HG03135 (cell line): ENCODE results near the gene KCNH2.

Experiments used
- ATAC-seq: cut with Tn5 transposase; IDR thresholded peaks from one replicate; pipeline ENCODE4 v1.9.1; 2021; ENCODE audit warnings: mild to moderate bottlenecking, moderate library complexity; ENCODE audit not compliant: unreplicated experiment

KCNH2 gene

DNA sequence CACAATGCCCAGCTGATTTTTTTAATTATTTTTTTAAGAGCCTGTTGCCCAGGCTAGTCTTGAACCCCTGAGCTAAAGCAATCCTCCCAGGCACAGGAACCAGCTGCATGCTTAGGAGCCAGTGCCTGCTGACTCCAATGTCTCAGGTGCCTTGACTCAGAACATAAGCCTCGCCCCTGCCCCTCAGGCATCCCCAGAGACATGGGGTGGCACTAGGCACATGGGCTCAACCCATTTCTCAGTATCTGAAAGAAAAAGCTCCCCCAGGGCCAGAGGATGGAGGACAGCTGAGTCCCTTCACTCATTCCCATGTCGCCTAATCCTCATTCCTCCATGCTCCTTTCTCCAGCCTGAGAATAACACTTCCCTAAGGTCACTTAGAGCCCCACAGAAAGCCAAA, 39.1 kb downstream of the KCNH2 start:
- no peak for ATAC-seq

DNA sequence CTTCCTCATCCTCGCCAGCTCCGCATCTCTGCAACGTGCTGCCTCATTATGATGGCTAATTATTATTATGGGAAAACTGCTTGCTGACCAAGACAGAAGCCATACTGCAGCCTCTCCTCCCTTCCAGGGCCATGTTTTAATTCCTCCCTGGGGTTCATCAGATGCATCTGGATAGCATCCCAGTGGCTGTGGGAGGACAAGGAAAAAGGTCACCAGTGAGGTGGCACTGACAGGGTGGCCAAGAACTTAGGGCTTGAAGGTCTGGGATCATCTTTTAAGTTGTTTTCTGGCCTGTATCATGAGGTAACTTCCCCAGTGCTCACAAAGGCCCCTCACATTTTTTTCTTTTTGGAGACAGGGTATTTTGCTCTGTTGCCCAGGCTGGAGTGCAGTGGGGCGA, 39.6 kb downstream of the KCNH2 start:
- no peak for ATAC-seq

DNA sequence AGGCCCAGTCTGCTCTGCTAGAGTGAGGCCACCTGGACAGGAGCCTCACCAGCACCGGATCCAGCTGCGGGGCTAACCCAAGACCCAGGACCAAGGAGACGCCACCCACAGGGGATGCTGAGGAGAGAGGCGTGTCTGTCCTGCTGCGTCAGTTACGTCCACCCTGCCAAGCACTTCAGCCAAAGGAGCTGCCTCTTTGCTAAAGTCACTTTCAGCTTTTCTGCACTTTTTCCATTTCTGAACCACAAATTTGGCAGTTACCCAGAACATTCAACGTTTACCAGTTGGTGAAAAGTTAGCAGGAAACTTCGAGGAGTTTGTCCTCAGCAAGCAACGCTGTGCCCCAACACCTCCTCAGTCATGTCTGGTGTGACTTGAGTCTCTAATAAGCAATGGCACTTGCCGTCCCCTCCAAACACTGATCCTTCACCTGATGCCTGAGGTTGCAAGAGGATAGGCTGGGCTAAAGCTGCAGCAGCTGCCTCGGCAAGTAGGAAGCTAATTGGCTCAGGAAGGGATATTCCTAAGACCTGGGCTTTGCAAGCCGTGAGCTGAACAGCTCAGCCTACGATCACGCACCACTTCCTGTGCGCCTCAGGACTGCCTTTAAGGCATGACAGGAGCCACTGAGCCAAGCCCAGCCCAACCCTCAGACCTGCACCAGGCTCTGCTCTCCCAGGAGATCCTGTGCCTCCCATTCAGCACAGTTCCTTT, 40.1 kb downstream of the KCNH2 start:
- ATAC-seq, result no peak

DNA sequence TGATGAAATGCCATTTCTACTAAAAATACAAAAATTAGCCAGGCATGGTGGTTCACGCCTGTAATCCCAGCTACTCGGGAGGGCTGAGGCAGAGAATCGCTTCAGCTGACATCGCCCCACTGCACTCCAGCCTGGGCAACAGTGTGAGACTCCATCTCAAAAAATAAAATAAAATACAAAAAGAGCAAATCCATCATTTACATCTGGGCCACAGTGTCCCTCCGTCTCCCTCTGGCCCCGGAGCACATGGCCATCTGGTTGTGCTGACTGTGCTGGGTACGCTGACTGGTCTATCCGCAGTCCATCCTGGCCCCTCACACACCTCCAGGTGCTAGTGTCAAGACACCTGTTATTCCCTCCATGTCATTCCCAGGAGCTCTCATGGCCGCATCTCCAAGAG, 42.1 kb downstream of the KCNH2 start:
- ATAC-seq, result no peak

DNA sequence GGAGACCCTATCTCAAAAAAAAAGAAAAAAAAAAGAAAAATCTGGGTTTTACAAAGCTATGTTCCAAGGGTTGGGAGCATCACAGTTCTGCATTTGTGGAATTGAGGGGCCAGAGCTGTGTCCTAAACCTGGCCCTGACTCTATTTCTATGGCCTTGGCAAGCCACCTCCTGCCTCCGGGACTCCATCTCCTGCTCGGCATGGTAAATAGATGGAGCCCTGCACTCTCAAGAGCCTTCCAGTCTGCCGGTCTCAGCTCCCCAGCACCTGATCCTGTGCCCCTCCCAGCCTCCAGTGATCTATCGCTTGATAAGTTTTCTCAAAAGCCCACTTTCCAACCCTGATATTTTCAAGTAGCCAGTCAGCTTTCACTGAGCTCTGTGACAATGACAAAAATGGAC, 43.0 kb downstream of the KCNH2 start:
- no peak for ATAC-seq

DNA sequence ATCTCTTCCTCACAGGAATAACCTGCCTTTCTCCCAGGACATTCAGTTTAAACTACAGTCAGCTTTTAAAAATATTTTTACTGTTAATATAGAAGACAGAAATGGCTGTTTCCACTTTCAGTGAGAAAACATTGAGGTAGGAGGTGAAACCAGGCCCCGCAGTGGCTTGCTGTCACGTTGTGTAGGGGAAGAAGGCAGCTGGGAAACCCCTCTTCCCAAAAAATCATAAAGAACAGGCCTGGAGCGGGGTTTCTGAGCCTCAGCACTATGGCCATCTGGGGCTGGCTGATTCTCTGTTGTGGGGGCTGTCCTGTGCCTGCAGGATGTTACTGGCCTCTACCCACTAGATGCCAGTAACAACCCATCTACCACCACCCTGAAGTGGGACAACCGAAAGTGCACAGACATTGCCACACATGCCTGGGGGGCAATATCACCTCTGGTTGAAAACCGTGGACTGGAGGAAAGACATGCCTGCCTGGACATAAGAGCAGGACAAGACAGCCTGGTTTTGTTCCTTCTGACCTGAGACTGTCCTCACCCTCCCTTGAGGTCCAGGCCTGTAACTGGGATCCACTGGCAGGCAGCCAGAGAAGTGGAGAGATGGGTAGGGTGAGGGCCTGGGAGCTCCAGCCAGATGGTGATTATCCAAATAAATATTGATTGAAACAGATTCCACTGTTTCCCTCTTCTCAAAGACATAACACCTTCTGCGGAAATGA, 43.9 kb downstream of the KCNH2 start:
- no peak for ATAC-seq

DNA sequence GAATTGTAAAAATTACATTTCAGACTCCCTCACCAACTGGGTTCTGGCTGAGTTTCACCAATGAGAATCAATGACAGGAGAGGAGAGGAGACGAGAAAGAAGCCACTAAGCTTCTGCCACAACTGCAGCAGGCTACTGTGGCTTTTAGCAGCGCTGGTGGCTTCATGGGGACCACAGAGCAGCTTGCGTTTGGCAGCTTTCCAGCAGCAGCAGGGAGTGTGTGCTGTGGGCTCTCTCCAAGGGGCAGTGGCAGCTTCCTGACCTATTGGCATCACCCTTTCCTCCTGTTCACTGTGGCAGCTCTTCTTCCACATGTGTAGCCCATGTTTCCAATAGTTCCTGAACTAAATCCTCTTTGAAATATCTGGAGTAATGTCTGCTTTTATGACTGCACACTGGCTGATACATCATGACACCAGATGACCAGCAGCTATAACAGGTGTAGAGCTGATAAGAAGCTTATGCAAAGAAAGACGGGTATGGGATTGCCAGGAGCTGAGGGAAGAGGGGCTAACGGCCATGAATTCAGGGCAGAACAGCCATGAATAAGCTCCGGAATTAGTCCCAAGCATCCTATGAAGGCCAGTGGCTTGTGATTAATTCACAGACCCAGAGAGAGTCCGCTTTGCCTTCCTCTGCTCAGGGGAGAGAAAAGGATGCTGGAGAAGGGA, 46.8 kb downstream of the KCNH2 start:
- no peak for ATAC-seq

- ATAC-seq, result no peak
These were observed 49.6 kb downstream of the KCNH2 start for GRCh38 chr7:150928541-150928940.

DNA sequence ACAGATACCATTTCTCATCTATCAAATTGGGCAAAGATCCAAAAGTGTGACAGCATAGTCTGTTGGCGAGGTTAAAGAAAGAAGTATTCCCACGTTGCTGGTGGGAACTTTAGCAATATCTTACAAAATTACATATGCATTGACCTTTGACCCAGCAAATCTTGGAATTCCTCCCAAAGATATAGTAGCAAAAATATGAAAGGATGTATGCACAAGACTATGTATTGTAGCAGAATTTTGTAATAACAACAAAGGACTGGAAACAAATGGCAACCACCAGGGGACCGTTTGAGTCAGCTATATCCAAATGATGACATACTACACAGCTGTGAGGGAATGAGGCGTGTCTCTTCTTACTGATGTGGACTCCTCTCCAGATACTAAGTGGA, 50.2 kb downstream of the KCNH2 start:
- no peak for ATAC-seq

- ATAC-seq, result no peak
These were observed 50.8 kb downstream of the KCNH2 start for GRCh38 chr7:150927157-150927955.

DNA sequence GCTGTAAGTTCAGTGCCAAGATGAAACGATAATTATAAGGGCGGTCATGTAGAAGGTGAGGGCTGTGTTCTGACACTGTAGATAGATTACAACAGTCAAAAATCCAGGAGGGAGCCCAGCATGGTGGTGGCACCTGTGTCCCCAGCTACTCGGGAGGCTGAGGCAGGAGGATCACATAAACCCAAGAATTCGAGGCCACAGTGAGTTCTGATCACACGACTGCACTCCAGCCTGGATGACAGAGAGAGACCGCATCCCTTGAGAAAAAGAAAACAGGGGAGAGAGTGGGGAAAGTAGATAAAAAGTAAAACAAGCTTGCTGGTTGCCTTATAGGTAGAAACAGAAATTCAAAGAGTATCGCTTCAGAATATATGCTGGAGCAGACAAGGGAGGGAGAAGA, 52.1 kb downstream of the KCNH2 start:
- ATAC-seq, result no peak

GRCh38 chr7:150924369-150924781, 53.7 kb downstream of the KCNH2 start:
- no peak for ATAC-seq

DNA sequence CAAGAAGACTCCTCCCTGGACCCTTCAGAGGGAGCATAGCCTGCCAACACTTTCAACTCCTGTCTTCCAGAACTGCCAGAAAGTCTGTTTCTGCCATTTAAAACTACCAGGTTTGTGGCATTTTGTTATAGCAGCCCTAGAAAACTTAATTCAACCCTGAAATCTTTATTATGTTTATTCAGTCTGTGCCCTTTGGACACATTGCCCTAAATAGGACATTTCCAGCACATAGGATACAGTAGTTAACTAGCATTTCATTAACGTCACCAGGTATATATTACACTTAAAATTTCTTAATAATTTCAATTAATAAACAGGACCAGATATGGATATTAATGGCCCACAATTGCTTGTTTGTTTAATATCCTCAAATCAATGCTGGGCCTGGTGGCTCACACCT, 54.3 kb downstream of the KCNH2 start:
- no peak for ATAC-seq

DNA sequence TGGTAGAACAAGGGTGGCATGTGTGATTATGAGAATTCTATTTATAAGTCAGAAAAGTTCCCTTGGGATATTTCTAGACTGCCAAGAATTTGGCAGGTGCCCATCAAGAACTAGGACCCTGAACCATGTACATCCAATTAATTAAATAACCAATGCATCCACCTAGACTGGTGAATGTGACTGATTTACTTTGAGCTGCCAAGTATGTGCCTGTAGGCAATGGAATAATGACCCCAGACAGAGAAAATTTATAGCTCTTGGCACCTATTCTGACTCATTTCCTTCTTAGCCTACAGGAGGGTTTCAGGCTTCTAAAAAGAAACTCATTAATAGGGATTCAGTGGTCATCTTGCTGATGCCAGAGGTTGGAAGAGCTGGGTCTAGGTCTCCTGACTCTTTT, 54.9 kb downstream of the KCNH2 start:
- no peak for ATAC-seq

DNA sequence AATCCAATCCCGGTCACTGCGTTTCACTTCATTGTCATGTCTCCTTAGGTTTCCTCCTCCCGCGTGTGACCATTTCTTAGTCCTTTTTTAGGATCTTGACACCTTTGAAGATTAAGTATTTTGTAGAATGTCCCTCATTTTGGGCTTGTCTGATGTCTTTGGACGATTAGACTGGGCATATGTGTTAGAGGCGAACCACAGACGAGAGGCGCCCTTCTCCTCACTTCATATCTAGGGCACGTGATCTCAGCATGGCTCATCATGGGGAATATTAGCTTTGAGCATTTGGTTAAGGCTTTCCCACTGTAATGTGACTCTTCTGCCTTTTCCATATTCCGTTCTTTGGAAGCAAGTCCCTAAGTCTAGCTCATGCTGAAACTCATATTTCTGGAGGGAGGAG, 59.0 kb downstream of the KCNH2 start:
- no peak for ATAC-seq

DNA sequence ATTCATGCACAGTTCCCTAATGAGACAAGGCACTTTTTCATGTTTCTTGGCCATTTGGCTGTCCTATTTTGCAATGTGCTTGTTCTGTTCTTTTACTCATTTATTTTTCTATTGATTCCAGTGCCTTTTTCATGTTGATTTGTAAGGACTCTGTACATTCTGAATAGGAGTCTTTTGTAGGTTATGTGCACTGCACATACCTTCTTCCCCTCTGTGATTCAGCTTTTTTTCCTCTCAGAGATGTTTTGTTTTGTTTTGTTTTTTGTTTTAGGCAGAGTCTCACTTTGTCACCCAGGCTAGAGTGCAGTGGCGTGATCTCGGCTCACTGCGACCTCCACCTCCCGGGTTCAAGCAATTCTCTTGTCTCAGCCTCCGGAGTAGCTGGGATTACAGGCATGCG, 59.7 kb downstream of the KCNH2 start:
- no peak for ATAC-seq

DNA sequence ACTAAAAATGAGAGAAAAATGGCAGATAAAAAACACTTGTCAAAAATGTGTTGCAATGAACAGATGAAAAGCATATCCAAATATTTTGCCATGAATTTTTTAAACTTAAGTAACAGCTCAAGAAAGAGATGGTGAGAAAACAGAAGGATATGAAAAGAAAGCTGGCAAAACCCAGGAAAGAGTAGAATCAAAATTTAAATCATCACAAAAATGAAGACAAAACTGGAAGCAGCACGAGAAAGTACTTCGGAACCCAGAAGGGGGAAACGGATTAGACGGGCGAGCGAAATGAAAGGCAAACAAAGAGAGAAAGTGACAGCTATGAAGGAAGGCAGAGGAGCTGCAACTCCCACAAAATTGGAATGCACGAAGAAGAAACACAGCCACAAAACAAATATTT, 60.2 kb downstream of the KCNH2 start:
- ATAC-seq, result no peak

GRCh38 chr7:150916670-150917069, 61.5 kb downstream of the KCNH2 start:
- no peak for ATAC-seq

GRCh38 chr7:150914966-150915365, 63.2 kb downstream of the KCNH2 start:
- ATAC-seq, result no peak

GRCh38 chr7:150914196-150914595, 63.9 kb downstream of the KCNH2 start:
- ATAC-seq, result no peak

DNA sequence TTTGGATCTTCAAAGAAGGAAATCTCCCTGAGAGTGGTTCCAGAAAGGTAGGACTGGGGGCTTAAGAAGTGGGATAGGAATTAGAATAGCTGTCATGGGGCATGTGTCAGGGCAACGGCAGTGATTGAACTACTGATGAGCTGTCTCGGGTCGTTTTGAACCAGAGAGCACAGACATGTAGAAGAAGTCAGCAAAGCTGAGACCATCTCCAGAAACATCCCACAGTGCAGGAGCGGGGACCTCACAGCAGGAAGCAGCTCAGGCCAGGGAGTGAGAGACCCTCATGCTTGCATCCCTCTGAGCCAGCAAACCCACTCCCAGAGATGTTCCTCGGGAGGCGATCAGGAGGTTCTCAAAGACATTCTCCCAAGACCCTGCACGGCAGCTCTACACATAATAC, 65.7 kb downstream of the KCNH2 start:
- no peak for ATAC-seq
